Smooth muscle cell (in vitro differentiated cells): ENCODE results near the gene PSTPIP1. TPM values are rescaled to one million over a fixed set of nuclear protein-coding genes. Genes with fewer than 3 reads are reported as not detected.

Experiments used
- DNase-seq: peaks from one replicate; lab custom pipeline; 2025; ENCODE audit not compliant: unreplicated experiment; lab: John Stamatoyannopoulos, UW
- H2AFZ ChIP-seq: fragments of 200-600 bp; sonication (generic); 2 replicates; pipeline ENCODE4 v1.6.0; 2016; ENCODE audit warnings: antibody characterized with exemption, low read depth, mild to moderate bottlenecking
- H3F3A ChIP-seq: fragments of 200-600 bp; sonication (generic); 2 replicates; pipeline ENCODE4 v1.6.0; 2017; ENCODE audit warnings: antibody characterized with exemption, low read depth
- H3K27ac ChIP-seq: fragments of 200-600 bp; sonication (generic); 2 replicates; pipeline ENCODE4 v1.5.1; 2016; ENCODE audit warnings: low read depth, mild to moderate bottlenecking
- H3K27me3 ChIP-seq: fragments of 200-600 bp; sonication (generic); 2 replicates; pipeline ENCODE4 v1.6.1; 2016; ENCODE audit warnings: low read depth, mild to moderate bottlenecking
- H3K36me3 ChIP-seq: fragments of 200-600 bp; sonication (generic); 2 replicates; pipeline ENCODE4 v1.5.1; 2016; ENCODE audit warnings: low read depth
- H3K4me1 ChIP-seq: fragments of 200-600 bp; sonication (generic); 2 replicates; pipeline ENCODE4 v1.5.1; 2016; ENCODE audit warnings: low read depth
- H3K4me2 ChIP-seq: fragments of 200-600 bp; sonication (generic); 2 replicates; pipeline ENCODE4 v1.6.0; 2016; ENCODE audit warnings: mild to moderate bottlenecking
- H3K4me3 ChIP-seq: fragments of 200-600 bp; sonication (generic); 2 replicates; pipeline ENCODE4 v1.5.1; 2016; ENCODE audit warnings: mild to moderate bottlenecking
- H3K79me2 ChIP-seq: fragments of 200-600 bp; sonication (generic); 2 replicates; pipeline ENCODE4 v1.6.0; 2016; ENCODE audit warnings: low read depth, mild to moderate bottlenecking
- H3K9ac ChIP-seq: fragments of 200-600 bp; sonication (generic); 2 replicates; pipeline ENCODE4 v1.6.0; 2016; ENCODE audit warnings: low read depth
- H3K9me3 ChIP-seq: fragments of 200-600 bp; sonication (generic); replicated peaks from 2 replicates; pipeline ENCODE4 v1.5.1; 2016; ENCODE audit warnings: low read depth
- H4K20me1 ChIP-seq: fragments of 200-600 bp; sonication (generic); 2 replicates; pipeline ENCODE4 v1.6.0; 2016; ENCODE audit warnings: low read depth
- CTCF ChIP-seq: fragments of 200-600 bp; sonication (generic); IDR thresholded peaks from 2 replicates; pipeline ENCODE4 v1.5.1; 2017; ENCODE audit warnings: borderline replicate concordance, mild to moderate bottlenecking, antibody characterized with exemption; ENCODE audit not compliant: insufficient read depth, poor library complexity, severe bottlenecking
- WGBS: methylation state at CpG from one replicate; pipeline ENCODE4 v1.1.7; 2016; ENCODE audit warnings: low lambda C conversion rate; 5-methylcytosine and 5-hydroxymethylcytosine counted together
- polyA plus RNA-seq: library from polyadenylated mRNA; unstranded; fragments of >200 nt; fragmentation: Nextera tagmentation; extraction: Ambion mirVana; gene quantifications from 2 replicates; pipeline ENCODE4 v1.2.1, GENCODE V29; 2016
- total RNA-seq: library from RNA; depleted of rRNA; stranded (reverse); fragments of >200 nt; gene quantifications from 2 replicates; pipeline ENCODE4 v1.2.3, GENCODE V29; 2014

The PSTPIP1 gene
- total and polyA plus RNA-seq, 2 experiments from 2014 or later, result 0.38 TPM; not detected in 1

GRCh38 chr15:76974456-76975036, 20.4 kb upstream of the PSTPIP1 start:
- 93% methylated on average over 4 of the region's 4 CpGs for WGBS
- Histone ChIP-seq H2AFZ (no peak overlapping the region), H3K27me3 (no peaks in the 10 kb centered on the region), H3K4me3 (no peak overlapping the region), H3K4me2 (no peak overlapping the region), H4K20me1 (no peaks in the 10 kb centered on the region), H3K9ac (no peak overlapping the region), H3F3A (no peaks in the 10 kb centered on the region), H3K79me2 (no peaks in the 10 kb centered on the region), H3K9me3 (no peaks in the 10 kb centered on the region), H3K27ac (no peak overlapping the region), H3K4me1 (peaks cover 5% of the 10 kb centered on the region), H3K36me3 (no peaks in the 10 kb centered on the region)
- no peak for DNase-seq
- TF ChIP-seq CTCF, result no peak

GRCh38 chr15:76976141-76976540, 18.8 kb upstream of the PSTPIP1 start:
- no peaks in the 10 kb centered on the region for H3K27me3 ChIP-seq
- H2AFZ ChIP-seq, result no peak overlapping the region
- H3K9me3 ChIP-seq, result no peaks in the 10 kb centered on the region
- H3F3A ChIP-seq, result no peaks in the 10 kb centered on the region
- H3K4me3 ChIP-seq, result no peak overlapping the region
- no peak overlapping the region for H3K27ac ChIP-seq
- no peaks in the 10 kb centered on the region for H3K79me2 ChIP-seq
- peaks cover 5% of the 10 kb centered on the region for H3K4me1 ChIP-seq
- no peak for DNase-seq
- no peaks in the 10 kb centered on the region for H3K36me3 ChIP-seq
- no peaks in the 10 kb centered on the region for H4K20me1 ChIP-seq
- TF ChIP-seq CTCF, result no peak
- H3K4me2 ChIP-seq, result no peak overlapping the region
- WGBS, result 88% methylated on average over 1 of the region's 1 CpG
- no peak overlapping the region for H3K9ac ChIP-seq

- Histone ChIP-seq H3F3A (no peaks in the 10 kb centered on the region), H3K27me3 (no peaks in the 10 kb centered on the region), H4K20me1 (no peaks in the 10 kb centered on the region), H3K4me2 (no peak overlapping the region), H3K9me3 (no peaks in the 10 kb centered on the region), H3K79me2 (no peaks in the 10 kb centered on the region), H2AFZ (no peak overlapping the region), H3K4me3 (no peak overlapping the region), H3K9ac (no peak overlapping the region), H3K36me3 (no peaks in the 10 kb centered on the region), H3K4me1 (peaks cover 5% of the 10 kb centered on the region), H3K27ac (no peak overlapping the region)
- DNase-seq, result no peak
- 92% methylated on average over 5 of the region's 5 CpGs for WGBS
- TF ChIP-seq CTCF, result no peak
Measured at GRCh38 chr15:76976572-76977270, 18.2 kb upstream of the PSTPIP1 start.
